Embryonic facial prominence (tissue), 1 donor: ENCODE data around the gene RAPH1.

Source experiments
- DNase-seq: peaks from one replicate; pipeline ENCODE4 v3.0.0-alpha.2; 2016; ENCODE audit errors: extremely low spot score

The RAPH1 gene, protein sequence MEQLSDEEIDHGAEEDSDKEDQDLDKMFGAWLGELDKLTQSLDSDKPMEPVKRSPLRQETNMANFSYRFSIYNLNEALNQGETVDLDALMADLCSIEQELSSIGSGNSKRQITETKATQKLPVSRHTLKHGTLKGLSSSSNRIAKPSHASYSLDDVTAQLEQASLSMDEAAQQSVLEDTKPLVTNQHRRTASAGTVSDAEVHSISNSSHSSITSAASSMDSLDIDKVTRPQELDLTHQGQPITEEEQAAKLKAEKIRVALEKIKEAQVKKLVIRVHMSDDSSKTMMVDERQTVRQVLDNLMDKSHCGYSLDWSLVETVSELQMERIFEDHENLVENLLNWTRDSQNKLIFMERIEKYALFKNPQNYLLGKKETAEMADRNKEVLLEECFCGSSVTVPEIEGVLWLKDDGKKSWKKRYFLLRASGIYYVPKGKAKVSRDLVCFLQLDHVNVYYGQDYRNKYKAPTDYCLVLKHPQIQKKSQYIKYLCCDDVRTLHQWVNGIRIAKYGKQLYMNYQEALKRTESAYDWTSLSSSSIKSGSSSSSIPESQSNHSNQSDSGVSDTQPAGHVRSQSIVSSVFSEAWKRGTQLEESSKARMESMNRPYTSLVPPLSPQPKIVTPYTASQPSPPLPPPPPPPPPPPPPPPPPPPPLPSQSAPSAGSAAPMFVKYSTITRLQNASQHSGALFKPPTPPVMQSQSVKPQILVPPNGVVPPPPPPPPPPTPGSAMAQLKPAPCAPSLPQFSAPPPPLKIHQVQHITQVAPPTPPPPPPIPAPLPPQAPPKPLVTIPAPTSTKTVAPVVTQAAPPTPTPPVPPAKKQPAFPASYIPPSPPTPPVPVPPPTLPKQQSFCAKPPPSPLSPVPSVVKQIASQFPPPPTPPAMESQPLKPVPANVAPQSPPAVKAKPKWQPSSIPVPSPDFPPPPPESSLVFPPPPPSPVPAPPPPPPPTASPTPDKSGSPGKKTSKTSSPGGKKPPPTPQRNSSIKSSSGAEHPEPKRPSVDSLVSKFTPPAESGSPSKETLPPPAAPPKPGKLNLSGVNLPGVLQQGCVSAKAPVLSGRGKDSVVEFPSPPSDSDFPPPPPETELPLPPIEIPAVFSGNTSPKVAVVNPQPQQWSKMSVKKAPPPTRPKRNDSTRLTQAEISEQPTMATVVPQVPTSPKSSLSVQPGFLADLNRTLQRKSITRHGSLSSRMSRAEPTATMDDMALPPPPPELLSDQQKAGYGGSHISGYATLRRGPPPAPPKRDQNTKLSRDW

GRCh38 chr2:203535078-203535783 lies at the start of gene RAPH1:
Gene RAPH1, minus strand, starts transcription at chr2:203535301. Its CDS starts 39,948 bp downstream, at chr2:203495353.
- peak; percentile 26 for DNase-seq

DNA sequence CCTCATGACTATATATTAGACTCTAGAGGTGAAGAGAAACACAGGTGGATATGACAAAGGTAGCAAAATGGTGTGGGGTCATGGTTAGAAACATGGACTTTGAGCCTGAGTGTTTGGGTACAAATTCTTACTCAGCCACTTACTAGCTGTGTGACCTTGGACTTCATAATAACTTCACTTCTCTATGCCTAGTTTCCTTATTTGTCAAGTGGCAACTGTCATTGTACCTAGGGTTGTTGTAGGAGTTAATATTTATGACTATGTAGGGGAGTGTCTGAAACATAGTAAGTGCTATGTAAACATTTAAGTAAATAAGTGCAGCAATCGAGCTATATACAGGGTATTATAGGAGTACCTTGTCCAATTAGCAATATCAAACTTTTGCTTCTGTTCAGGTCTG lies 49.7 kb upstream of the RAPH1 start:
- no peak for DNase-seq

DNA sequence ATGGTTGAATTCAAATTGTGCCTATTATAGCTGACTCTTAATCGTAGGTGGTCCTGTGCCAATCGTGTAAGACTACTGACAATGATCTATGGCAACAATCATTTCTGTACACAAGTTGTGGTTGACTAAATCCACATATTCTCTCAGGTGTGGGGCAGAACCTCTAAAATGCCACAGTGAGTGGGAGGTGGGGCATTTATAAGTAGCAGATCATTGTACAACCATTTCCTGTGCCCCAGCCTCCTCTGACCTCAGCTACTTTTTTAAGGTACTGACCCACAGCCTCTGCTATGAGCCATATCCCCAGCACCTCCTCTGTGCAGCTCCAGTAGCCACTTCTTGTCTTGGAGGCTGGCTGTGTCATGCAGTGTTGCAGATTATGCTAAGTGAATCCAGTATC lies 48.6 kb upstream of the RAPH1 start:
- no peak for DNase-seq

- no peak for DNase-seq
Measured at GRCh38 chr2:203583084-203583695, 48.1 kb upstream of the RAPH1 start.

GRCh38 chr2:203582468-203582867 lies 47.4 kb upstream of the RAPH1 start:
- DNase-seq = no peak

DNA sequence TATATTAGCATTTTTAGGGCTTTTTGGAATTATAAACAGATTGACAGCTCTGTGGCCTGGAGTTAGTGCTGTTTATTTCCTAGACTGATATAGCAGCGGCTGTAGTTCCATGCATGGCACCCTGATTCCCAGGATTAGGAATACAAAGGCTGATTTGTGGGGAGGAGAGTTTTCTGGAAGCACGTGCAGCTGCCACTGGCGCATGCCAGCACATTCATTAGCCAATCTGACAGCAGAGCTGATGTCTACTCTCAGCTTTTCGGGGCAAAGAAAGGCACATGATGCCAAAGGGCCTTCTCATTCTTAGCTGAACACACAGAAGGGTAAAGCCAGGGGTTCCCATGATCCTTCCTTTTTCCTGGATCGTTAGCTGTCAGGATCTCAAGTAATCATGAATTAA lies 45.7 kb upstream of the RAPH1 start:
- DNase-seq = peak; percentile 16

DNA sequence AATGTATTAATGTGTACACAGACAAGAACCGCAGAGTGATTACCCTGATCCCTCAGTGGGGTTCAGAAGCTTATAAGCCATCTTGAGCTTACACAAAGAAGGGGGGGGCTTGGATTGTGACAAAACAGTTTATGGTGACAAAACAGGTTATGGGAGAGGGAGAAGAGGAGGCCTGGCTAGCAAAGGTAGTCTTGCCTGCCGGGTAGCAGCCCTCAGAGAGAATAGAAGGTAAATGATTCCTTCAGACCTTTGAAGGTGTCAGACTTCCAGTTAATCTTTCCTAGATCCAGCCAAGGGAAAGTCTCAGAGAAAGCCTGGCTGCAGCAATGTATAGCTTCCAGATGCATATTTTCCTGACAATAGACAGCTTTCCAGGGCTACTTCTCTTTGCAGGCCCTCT lies 44.6 kb upstream of the RAPH1 start:
- DNase-seq = no peak

- DNase-seq = peak; percentile 16
Measured at GRCh38 chr2:203578759-203579643, 43.9 kb upstream of the RAPH1 start.

- DNase-seq = no peak
Measured at GRCh38 chr2:203574824-203575223, 39.7 kb upstream of the RAPH1 start.

GRCh38 chr2:203572316-203572715 lies 37.2 kb upstream of the RAPH1 start:
- no peak for DNase-seq

DNA sequence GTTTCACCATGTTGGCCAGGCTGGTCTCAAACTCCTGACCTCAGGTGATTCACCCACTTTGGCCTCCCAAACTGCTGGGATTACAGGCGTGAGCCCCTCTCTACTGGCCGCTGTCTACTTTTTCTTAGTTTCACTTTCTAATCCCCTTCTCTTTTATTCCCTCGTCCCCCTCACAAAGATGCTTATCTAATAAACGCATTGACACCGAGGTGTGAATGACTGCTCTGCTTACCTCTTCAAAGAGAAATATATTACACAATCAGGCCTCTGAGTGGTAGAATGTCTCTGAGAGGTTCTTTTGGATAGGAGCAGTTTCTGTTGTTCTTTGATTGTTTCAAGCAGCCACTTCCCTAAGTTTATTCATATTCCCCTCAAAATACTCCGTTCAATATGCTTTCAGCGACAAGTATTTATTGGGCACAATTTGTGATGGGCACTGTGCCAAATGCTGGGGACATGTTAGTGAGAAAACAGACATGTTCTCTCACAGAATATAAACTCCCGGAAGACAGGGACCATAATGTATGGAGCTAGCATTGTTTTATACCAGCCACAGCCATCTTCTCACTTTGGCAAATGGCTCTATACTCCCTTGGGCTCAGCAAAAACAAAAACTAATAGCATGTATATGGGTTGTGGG lies 34.7 kb upstream of the RAPH1 start:
- DNase-seq = no peak

GRCh38 chr2:203567691-203568090 lies 32.6 kb upstream of the RAPH1 start:
- DNase-seq = no peak

DNA sequence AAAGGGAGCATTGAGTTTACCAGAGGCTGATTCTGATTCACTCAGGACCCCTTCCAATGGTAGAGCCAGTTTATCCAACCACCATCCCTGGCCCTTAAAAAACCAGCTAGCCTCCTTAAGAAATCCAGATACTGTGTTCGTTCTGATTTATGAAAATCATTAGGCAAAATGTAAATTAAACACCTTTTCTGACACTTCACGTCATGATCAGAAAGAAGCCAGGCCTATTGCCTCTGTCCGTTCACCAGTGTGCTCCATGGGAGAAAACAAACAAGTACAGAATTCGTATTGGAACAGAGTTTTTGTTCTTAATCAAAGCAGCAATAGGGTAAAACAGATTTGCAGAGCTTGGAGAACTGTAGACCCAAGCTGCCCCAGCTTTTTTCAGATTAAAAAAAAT lies 31.1 kb upstream of the RAPH1 start:
- no peak for DNase-seq

- no peak for DNase-seq
Measured at GRCh38 chr2:203565076-203565475, 30.0 kb upstream of the RAPH1 start.

GRCh38 chr2:203562268-203562667 lies 27.2 kb upstream of the RAPH1 start:
- no peak for DNase-seq

GRCh38 chr2:203559641-203560040 lies 24.5 kb upstream of the RAPH1 start:
- no peak for DNase-seq

GRCh38 chr2:203553784-203554183 lies 18.7 kb upstream of the RAPH1 start:
- no peak for DNase-seq

DNA sequence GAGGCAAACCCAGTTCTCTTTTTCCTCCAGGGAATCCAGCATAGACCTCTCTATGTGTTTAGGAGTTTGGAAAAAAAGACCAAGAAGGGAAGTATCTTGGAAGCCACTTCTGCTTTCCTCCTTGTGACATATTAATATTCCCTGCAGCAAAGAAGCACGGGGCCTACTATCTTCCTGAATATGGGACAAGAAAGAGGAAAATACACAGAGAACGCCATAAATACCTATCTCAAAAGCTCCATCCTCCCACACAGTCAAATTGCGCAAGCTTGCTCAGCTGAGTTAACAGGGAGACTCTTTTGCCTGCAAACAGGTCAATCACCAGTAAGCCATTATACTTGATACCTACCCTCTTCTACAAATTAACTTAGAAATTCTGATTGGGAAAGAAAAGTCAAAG lies 16.7 kb upstream of the RAPH1 start:
- DNase-seq = no peak

- DNase-seq = no peak
Measured at GRCh38 chr2:203550266-203550665, 15.2 kb upstream of the RAPH1 start.

DNA sequence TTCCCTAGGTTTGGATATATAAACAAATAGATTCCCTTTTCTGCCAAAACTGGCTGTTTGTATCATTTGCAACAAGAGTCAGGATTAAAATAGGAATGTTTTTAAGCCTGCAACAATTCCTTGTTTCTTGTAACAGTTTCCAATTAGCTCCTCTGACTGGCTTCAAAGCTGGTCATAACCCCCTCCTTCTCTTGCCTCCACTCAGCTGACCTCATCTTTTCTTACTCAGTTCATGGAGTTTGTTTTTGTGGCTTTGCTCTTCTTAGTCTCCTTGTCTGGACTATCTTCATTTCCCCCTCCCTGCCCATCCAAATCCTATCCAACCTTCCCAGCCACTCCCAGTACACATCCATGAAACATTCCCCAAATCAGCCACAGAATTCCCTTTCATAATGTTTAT lies 14.3 kb upstream of the RAPH1 start:
- no peak for DNase-seq
